Measurements from ENCODE around the gene UQCRC2. TPM values are rescaled to one million over a fixed set of nuclear protein-coding genes. Genes with fewer than 3 reads are reported as not detected.
A peak's percentile ranks its signal among the peaks of the same experiment; 100 is the strongest.
"Not testable (repeated sequence)": the region's sequence is repeated elsewhere in the genome, so short reads cannot be mapped to it uniquely, and the experiment has no call there.

The UQCRC2 gene
- total and polyA plus RNA-seq, 12 donors = 108 to 386 (median 214) TPM

DNA sequence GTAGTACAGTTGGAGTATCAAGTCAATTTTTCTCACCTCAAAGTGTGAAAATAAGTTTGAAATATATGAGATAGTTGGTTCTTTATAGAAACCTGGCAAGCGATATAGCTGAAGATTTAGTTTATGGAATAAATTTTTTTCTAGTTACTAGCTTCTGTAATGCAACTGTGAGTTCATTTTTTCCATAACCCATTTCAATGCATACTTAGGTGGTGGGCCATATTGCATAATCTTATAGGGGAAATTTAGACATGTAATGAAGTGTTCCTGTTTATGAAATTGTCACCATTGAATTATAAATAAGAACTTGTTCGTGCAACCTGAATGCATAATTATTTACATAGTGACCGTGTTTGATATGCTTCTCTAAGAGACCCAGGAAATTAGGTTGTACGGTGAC lies 63.8 kb downstream of the UQCRC2 start:
- Histone ChIP-seq H3K27ac (no peak overlapping the region), H3K36me3 (replicated peaks in 1 of 2) (no peaks in the 10 kb centered on the region), H3K27me3 (no peaks in the 10 kb centered on the region), H3K9me3 (replicated peaks in 1 of 3) (no peaks in the 10 kb centered on the region), H3K4me3 (no peak overlapping the region), H3K4me1 (replicated peaks in 1 of 2) (peaks cover 17 to 57% of the 10 kb centered on the region in 2 donors)
- no peak for DNase-seq
- TF ChIP-seq, protein P1, sequence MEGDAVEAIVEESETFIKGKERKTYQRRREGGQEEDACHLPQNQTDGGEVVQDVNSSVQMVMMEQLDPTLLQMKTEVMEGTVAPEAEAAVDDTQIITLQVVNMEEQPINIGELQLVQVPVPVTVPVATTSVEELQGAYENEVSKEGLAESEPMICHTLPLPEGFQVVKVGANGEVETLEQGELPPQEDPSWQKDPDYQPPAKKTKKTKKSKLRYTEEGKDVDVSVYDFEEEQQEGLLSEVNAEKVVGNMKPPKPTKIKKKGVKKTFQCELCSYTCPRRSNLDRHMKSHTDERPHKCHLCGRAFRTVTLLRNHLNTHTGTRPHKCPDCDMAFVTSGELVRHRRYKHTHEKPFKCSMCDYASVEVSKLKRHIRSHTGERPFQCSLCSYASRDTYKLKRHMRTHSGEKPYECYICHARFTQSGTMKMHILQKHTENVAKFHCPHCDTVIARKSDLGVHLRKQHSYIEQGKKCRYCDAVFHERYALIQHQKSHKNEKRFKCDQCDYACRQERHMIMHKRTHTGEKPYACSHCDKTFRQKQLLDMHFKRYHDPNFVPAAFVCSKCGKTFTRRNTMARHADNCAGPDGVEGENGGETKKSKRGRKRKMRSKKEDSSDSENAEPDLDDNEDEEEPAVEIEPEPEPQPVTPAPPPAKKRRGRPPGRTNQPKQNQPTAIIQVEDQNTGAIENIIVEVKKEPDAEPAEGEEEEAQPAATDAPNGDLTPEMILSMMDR (IDR thresholded peaks at IDR 0.05) = no peak
- no peak for TF ChIP-seq POLR2A (IDR thresholded peaks at IDR 0.05)
- 90 to 97% (median 93%) methylated on average over 4 of the region's 4 CpGs for WGBS, 4 donors
- intact Hi-C loops (cut with DNase I) = no loop called here

DNA sequence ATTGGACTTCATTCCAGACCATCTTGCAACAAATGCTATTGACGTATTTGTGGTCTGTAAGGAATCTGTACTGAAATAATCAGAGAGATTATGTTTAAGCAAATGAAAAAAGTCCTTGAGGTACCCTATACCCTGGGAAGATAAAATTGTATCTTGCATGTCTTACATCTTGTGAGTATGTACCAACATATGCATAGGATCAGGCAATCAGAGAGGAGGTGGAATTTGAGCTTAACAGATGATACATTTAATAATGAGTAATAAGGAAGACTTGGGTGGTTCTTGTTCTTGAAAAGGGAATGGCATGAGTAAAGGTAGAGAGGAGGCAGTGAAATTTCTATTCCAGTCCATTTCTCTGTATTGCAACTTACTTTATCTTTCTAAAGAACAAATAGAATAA lies 65.4 kb downstream of the UQCRC2 start:
- H3K9me3 ChIP-seq (replicated peaks in 1 of 3) = no peaks in the 10 kb centered on the region
- peaks cover 18 to 59% of the 10 kb centered on the region in 2 donors for H3K4me1 ChIP-seq (replicated peaks in 1 of 2)
- H3K4me3 ChIP-seq = no peak overlapping the region
- H3K27me3 ChIP-seq = no peaks in the 10 kb centered on the region
- DNase-seq = no peak
- no peaks in the 10 kb centered on the region for H3K36me3 ChIP-seq (replicated peaks in 1 of 2)
- no peak for TF ChIP-seq POLR2A (IDR thresholded peaks at IDR 0.05)
- TF ChIP-seq, protein P1 (IDR thresholded peaks at IDR 0.05) = no peak
- 88 to 95% (median 93%) methylated on average over 1 of the region's 1 CpG for WGBS, 4 donors
- peak overlapping the region in 1 of 5 donors; percentile 4 for H3K27ac ChIP-seq
- intact Hi-C loops (cut with DNase I) = no loop called here

DNA sequence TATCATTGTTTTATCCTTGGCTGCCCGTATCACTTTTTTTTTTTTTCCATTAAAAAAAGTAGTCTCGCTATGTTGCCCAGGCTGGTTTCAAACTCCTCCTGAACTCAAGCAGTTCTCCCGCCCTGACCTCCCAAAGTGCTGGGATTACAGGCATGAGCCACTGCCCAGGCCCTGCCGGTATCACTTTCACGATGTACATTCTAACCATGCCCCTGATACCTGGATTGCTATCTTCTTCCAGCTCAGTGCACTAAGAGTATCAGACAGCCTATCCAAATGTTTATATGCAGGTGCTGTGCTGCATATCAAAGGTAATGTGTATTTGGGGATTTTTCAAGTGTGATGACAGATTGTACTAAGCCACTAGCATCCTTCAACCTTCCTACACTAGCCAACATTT lies 69.0 kb downstream of the UQCRC2 start:
- intact Hi-C loops (cut with DNase I) = no loop called here
- peaks cover 28 to 48% of the 10 kb centered on the region in 2 donors for H3K4me1 ChIP-seq (replicated peaks in 1 of 2)
- no peaks in the 10 kb centered on the region for H3K27me3 ChIP-seq
- WGBS, 4 donors = 92 to 96% (median 95%) methylated on average over 5 of the region's 5 CpGs
- DNase-seq = no peak
- H3K27ac ChIP-seq = no peak overlapping the region
- H3K9me3 ChIP-seq (replicated peaks in 1 of 3) = no peaks in the 10 kb centered on the region
- H3K36me3 ChIP-seq (replicated peaks in 1 of 2) = no peaks in the 10 kb centered on the region
- TF ChIP-seq, protein P1 (IDR thresholded peaks at IDR 0.05) = no peak
- no peak for TF ChIP-seq POLR2A (IDR thresholded peaks at IDR 0.05)
- no peak overlapping the region for H3K4me3 ChIP-seq

DNA sequence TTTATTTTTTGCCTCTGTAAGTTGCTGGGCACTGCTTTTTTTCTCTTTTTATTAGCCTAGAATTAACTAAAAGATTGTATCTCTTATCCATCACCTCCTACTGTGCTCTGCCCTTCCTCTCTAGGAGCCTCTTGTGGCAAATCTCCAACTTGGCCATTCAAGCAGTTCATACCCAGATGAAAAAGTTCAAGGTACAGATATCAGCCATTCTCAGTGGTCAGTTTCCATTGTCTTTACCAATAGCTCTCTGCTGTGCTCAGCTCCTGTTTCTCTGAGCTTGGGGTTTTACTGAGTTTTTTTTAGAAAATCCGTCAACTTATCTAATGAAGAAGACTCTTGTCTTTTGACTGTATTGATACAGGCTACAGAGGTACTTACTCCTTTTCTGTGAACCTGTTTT lies 70.3 kb downstream of the UQCRC2 start:
- peak in 3 of 7 donors; percentile 24 to 41 (median 32) for DNase-seq
- WGBS, 4 donors = 25 to 64% (median 51%) methylated on average over 1 of the region's 1 CpG
- intact Hi-C loops (cut with DNase I) = no loop called here
- Histone ChIP-seq H3K27me3 (no peaks in the 10 kb centered on the region), H3K27ac (peak overlapping the region in 1 of 5 donors; percentile 72), H3K36me3 (replicated peaks in 1 of 2) (no peaks in the 10 kb centered on the region), H3K4me3 (no peak overlapping the region), H3K4me1 (replicated peaks in 1 of 2) (peaks cover 35 to 48% of the 10 kb centered on the region in 2 donors), H3K9me3 (replicated peaks in 1 of 3) (no peaks in the 10 kb centered on the region)
- TF ChIP-seq, protein P1 (IDR thresholded peaks at IDR 0.05) = no peak
- no peak for TF ChIP-seq POLR2A (IDR thresholded peaks at IDR 0.05)

DNA sequence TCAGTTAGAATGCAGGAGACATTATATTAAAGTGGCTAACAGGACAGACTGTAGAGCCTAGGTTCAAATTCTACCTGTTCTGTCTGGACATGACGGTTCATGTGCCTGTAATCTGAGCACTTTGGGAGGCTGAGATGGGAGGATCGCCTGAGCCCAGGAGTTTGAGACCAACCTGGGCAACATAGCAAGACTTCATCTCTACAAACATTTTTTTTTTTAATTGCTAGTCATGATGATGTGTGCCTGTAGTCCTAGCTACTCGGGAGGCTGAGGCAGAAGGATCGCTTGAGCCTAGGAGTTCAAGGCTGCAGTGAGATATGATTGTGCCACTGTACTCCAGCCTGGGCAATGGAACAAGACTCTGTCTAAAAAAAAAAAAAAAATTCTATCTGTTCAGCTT lies 71.6 kb downstream of the UQCRC2 start:
- H3K36me3 ChIP-seq (replicated peaks in 1 of 2); H3K9me3 ChIP-seq (replicated peaks in 1 of 3); H3K27me3 ChIP-seq; DNase-seq; H3K4me3 ChIP-seq; intact Hi-C loops (cut with DNase I): not testable (repeated sequence)
- peaks cover 34 to 53% of the 10 kb centered on the region in 2 donors for H3K4me1 ChIP-seq (replicated peaks in 1 of 2)
- 68 to 81% (median 79%) methylated on average over 4 of the region's 4 CpGs for WGBS, 4 donors
- peak overlapping the region in 1 of 5 donors; percentile 72 for H3K27ac ChIP-seq

Data from adrenal gland (tissue), 12 donors.